ENCODE data around the gene CRYGS.
"Not testable (repeated sequence)": the region's sequence is repeated elsewhere in the genome, so short reads cannot be mapped to it uniquely, and the experiment has no call there.

CRYGS gene

GRCh38 chr3:186544281-186544680, at the start of gene CRYGS:
CRYGS (minus strand) TSS chr3:186544380; CDS start chr3:186544326, 54 bp downstream.
- no peak for DNase-seq (ENCODE audit: low read depth)

GRCh38 chr3:186593862-186594261, 49.7 kb upstream of the CRYGS start:
- no peak for DNase-seq (ENCODE audit: low read depth)

DNA sequence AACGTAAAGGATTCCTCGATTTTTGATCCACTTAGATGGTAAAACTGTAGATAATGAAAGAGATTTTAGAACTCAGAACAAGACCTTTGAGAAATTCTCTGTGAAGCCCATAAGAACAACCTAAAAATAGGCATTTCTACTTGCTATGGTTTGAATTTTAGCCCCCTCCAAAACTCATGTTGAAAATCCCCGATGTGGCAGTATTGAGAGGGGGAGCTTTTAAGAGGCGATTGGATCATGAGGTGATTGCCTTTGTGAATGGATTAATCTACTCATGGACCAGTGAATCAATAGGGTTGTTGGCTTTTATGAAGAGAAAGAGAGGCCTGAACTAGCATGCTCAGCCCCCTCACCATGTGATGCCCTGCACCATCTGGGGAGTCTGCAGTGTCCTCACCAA, 48.5 kb upstream of the CRYGS start:
- no peak for DNase-seq (ENCODE audit: low read depth)

GRCh38 chr3:186590580-186591295, 46.6 kb upstream of the CRYGS start:
- no peak for DNase-seq (ENCODE audit: low read depth)

GRCh38 chr3:186589856-186590579, 45.8 kb upstream of the CRYGS start:
- DNase-seq (ENCODE audit: low read depth) = no peak

GRCh38 chr3:186589121-186589520, 44.9 kb upstream of the CRYGS start:
- no peak for DNase-seq (ENCODE audit: low read depth)

- DNase-seq (ENCODE audit: low read depth) = no peak
Measured at GRCh38 chr3:186588632-186589031, 44.5 kb upstream of the CRYGS start.

DNA sequence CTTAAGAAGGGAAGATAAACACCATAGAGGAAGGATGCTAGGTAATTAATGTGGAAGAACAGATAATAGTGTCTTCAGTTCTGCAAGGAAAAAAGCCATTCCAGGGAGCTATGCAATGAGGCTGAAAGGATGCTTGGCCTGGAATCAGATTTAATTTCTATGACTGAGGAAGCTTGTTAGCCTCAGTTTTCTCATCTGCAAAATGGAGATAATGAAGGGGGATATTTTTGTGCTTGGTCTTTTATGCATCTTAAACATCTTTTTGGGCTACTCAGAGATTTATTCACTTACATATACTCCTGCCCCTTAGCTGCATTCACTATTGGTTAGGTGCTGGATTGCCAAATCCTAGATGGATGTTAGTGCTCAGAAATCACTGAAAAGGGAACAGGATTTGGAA, 43.0 kb upstream of the CRYGS start:
- DNase-seq (ENCODE audit: low read depth) = no peak

GRCh38 chr3:186586245-186586644, 42.1 kb upstream of the CRYGS start:
- DNase-seq (ENCODE audit: low read depth) = not testable (repeated sequence)

- no peak for DNase-seq (ENCODE audit: low read depth)
Measured at GRCh38 chr3:186583831-186584230, 39.7 kb upstream of the CRYGS start.

- no peak for DNase-seq (ENCODE audit: low read depth)
Measured at GRCh38 chr3:186582541-186582940, 38.4 kb upstream of the CRYGS start.

- no peak for DNase-seq (ENCODE audit: low read depth)
Measured at GRCh38 chr3:186580785-186581184, 36.6 kb upstream of the CRYGS start.

DNA sequence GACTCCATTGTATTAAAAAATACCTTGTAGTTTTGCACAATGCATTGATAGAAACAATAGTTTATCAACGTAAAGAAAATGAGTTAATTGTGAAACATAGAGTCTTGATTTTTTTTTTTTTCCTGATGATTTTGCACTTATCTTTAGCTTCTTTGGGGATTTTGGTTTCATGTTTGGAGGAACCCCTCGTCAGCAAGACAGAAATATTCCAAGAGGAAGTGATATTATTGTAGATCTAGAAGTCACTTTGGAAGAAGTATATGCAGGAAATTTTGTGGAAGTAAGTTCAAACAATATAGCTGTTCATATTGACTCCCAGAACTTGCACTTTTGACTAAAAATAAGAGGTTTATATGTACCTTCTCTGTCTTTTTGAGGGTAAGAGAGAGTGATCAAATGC, 33.3 kb upstream of the CRYGS start:
- no peak for DNase-seq (ENCODE audit: low read depth)

DNA sequence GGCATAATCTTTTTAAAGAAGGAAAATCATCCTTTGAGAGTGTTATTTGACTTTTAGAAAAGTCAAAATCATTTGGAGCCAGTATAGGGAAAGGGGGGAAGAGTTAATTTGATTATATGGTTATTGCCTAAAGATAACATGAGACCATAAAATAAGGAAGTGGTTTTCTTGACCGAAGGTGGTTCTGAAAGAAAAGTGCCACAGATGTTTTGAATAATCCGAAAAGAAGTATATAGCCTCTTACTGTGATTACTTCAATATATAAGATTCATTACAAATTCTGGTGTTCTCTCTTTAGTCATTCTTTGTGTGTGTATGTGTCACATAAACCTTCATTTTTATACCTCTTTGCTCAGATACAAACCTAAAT, 27.4 kb upstream of the CRYGS start:
- DNase-seq (ENCODE audit: low read depth) = no peak

DNA sequence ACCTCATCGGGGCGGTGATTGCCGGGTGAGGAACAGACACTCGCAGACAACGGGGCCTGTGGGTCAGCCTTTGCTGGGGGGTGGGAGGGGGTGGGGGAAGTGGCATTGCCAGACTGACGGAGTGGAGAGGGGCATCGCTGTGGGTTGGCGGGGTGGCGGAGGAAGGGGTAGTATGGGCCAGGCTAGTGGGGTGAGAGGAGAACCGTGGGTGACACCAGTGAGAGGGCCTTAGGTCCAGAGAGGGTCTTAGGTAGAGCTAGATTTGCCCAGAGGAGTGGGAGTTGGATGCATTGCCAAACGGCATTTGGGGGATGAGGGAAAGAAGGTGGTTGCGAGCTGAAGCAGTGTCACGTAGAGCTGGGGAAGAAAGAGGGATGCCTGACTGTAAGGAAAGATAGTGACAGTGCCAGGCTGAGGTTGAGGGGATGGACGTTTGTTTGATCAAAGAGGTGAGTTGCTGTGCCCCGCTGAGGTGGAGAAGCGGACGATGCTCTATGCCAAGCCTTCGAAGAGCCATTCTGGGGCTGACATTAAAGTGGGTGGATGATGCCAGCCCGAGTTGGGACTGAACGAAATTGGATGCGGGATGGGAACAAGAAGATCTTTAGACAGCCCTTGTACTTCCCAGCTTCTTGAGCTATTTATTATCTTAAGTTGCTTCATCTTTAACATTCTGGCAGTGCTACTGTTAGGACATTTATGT, 26.9 kb upstream of the CRYGS start:
- DNase-seq (ENCODE audit: low read depth) = no peak

GRCh38 chr3:186570096-186570940, 26.1 kb upstream of the CRYGS start, which contains the start of gene DNAJB11:
DNAJB11 (plus strand) TSS chr3:186570720; CDS start chr3:186570898, 178 bp downstream.
- DNase-seq (ENCODE audit: low read depth) = peak; percentile 97

DNA sequence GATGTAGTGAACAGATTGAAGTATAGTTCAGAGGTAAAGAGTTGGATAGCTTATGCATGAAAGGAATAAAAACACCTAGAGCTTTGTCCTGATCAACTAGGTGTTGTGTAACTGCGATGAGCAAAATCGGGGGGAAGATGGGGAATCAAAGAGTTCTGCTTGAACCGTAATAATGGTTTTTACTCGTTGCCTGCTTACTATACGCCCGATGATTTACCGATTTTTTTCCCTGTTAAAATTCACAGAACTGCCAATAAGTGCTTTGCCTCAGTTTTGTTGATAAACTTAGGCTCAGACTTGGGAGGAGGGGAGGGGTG, 25.6 kb upstream of the CRYGS start:
- DNase-seq (ENCODE audit: low read depth) = no peak

- DNase-seq (ENCODE audit: low read depth) = not testable (repeated sequence)
Measured at GRCh38 chr3:186569361-186569760, 25.2 kb upstream of the CRYGS start.

DNA sequence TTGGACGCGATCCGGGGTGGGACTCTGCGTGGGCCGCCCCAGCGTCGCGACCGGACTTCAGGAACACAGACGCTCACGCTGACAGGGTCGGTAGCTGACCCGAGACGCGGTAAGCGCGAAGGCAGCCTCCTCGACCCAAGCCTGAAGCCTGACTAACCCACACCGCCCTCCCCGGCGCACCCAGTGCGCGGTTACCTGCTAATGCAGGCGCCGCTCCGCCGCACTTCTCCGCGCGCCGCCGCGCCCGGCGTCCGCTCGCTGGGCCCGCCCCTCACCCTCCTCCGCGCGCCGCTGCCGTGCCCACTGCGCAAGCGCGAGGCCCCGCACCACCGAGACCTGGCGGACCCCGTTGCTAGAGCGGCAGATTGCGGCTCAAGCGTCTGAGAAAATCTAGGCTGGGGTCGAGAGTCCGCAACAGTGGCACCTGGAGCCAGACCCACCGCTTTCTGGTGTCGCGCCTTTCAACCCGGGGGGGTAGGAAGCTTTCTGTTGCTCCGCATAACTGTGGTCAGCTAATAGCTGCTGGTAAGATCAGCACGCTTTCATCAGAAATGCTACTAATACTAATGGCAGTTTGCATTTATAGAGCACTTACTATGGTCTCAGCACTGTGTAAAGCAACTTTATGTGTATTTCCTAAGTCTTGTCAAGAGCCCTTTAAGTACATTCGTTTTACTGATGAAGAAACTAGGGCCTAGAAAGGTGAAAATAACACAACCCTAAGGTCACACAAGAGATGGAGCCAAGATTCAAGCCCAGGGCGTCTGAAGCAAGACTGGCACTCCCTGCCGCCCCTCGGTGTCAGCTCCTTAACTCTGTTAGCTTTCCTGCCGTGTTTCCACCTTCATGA, 23.1 kb upstream of the CRYGS start, which contains the start of gene TBCCD1:
TSS of gene TBCCD1 (minus strand) at position 268 of the 850 bp plus-strand sequence. CDS start 3,010 bp downstream, outside the sequence.
- DNase-seq (ENCODE audit: low read depth) = peak; percentile 92

DNA sequence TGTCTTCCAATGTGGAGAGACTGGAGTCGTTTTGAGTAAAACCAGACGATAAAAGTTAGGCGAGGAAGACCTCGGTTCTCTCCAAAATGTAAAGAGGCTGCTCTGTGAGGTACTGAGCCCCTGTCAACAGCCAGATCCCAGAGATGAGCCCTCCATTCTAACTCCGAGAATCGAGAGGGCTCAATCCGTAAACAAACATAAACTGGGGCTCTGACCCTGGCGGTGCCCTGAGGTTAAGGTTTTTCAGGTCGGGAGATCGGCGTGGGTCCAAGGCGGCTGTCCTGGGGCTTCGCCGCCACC, 22.5 kb upstream of the CRYGS start:
- no peak for DNase-seq (ENCODE audit: low read depth)

GRCh38 chr3:186564586-186564985, 20.4 kb upstream of the CRYGS start:
- no peak for DNase-seq (ENCODE audit: low read depth)

Measured in stimulated activated CD8-positive, alpha-beta memory T cell treated with anti-CD3 and anti-CD28 coated beads, Interleukin-15, amount 100 ng/mL, for 1 hour (primary cell).